Renal cortex interstitium (tissue), 11 donors: ENCODE measurements around the gene ULK4. TPM values are rescaled to one million over a fixed set of nuclear protein-coding genes. Genes with fewer than 3 reads are reported as not detected.
"Not testable (repeated sequence)": the region's sequence is repeated elsewhere in the genome, so short reads cannot be mapped to it uniquely, and the experiment has no call there.

Experiments used
- DNase-seq, 11 donors: peaks; one replicate each; pipeline ENCODE4 v3.0.0-alpha.2; 2013; ENCODE audit warnings: low read depth in 9 of 11, low spot score in 4 of 11; ENCODE audit errors: extremely low read depth in 1 of 11
- polyA plus RNA-seq, 3 donors: library from polyadenylated mRNA; unstranded; fragments of 120-200 nt; gene quantifications; one replicate each; pipeline ENCODE4 v1.2.1, GENCODE V29; 2013; ENCODE audit not compliant: insufficient read length in 3 of 3

The ULK4 gene
- polyA plus RNA-seq, 3 donors, result 4.1 to 6.1 (median 5.5) TPM

DNA sequence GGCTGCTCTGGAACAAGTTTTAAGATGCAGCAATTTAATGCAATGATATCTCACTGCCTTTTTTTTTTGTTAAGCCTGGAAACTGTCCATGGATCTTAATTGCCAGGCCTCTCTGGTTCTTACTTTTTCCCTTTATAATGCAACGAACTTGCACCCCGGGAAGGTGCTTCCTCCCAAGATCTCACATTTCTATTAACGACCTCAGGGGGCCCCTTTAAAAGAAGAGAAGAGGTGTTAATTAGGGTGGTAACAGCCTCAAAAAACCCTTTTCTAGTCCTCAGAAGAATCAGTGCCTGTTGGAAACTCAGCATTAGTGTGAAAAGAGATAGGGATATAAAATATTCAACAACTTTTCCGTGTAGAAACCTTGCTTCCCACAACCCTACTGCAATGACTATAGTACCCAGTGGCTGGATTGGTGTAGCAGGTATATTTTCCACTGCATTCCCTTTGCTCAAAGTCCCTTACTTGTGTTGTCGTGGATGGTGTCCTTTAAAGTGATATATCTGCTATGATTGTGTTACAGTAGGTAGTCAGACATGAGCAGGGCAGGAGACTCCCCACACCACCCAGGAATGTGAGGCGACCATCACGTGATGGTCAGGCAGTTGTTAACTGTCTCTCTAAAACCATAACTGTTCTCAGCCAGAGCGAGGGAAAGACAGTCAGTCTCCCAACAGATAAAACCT, 640.8 kb downstream of the ULK4 start:
- no peak for DNase-seq

- DNase-seq, result no peak
Observed at GRCh38 chr3:41318520-41318919, 643.4 kb downstream of the ULK4 start.

- no peak for DNase-seq
Observed at GRCh38 chr3:41317718-41318117, 644.2 kb downstream of the ULK4 start.

GRCh38 chr3:41317298-41317697, 644.6 kb downstream of the ULK4 start:
- DNase-seq, result no peak

DNA sequence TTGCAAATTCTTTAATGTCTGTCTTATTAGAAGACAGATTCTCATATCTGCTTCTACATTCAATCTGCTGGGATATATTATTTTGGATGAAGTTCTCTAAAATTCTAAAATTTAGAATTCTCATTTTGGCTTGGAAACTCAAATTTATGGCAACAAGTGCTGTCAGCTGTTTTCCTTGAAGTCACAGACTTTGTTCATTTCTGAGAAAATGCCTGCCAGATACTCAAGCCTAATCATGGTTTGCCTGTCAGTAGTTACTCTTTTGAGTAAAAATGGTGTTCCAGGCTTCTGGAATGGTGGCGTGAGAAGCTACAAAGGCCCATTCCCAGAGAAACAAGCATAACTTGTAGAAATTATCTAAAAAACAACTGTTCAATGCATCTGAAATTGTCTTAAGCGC, 646.8 kb downstream of the ULK4 start:
- no peak for DNase-seq

- no peak for DNase-seq
Observed at GRCh38 chr3:41308119-41308518, 653.8 kb downstream of the ULK4 start.

GRCh38 chr3:41307065-41307464, 654.8 kb downstream of the ULK4 start:
- no peak for DNase-seq

DNA sequence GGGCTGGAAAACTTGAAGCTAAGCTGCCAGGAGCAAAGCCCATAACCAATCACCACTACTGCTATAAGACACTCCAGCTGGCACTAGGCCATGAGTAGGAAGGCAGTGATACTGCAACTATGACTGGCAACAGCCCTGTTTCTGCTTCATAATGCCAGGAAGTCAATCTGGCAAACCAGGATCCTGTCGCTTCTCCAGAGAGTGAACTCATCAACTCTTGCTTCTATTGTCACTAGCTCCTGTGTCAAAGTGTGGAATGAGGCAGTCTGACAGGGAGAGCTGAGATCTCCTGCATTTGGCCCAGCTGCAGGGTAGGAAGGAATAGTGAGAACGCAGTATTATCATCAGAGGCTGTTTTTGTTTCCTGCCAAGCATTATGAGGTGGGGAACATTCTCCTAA, 657.3 kb downstream of the ULK4 start:
- DNase-seq, result no peak

- no peak for DNase-seq
Observed at GRCh38 chr3:41302295-41302694, 659.6 kb downstream of the ULK4 start.

DNA sequence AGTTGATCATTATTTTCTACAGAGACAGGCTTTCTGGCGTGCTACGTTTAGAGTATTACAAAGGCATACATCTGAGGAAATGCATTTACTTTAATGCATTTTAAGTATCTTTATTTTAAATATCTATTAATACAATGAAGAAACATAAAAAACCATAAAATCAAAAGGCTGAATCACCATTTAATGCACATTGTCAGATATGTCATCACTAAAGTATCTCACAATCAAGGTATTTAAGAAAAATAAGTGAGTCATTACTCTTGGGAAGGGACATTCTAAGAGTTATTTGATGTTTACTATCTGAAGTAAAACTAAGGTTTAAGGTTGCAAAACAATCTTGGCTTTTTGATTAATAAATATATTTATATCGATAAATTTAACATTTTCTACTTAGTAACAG, 660.4 kb downstream of the ULK4 start:
- no peak for DNase-seq

- no peak for DNase-seq
Observed at GRCh38 chr3:41299036-41299435, 662.9 kb downstream of the ULK4 start.

GRCh38 chr3:41297750-41298149, 664.2 kb downstream of the ULK4 start:
- DNase-seq, result no peak

DNA sequence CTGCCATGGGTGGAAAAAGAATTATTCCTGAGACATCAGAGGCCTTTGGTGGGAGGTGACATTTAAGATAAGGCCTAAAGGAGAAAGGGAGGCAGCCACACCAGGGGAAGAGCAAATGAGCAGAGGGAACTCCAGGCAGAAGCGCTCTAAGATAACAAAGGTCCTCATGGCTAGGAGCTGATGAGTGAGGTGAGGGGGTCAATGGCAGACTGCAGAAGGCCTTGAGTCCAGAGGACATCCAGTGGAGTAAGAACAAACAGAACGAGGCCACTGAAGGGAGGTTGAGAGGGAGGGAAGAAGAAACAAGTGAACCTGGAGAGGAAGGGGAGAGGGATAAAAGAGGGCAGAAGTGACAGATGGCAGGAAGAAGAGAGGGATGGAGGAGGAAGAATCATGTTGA, 665.3 kb downstream of the ULK4 start:
- DNase-seq, result no peak

GRCh38 chr3:41295740-41296139, 666.2 kb downstream of the ULK4 start:
- DNase-seq, result no peak

GRCh38 chr3:41293169-41293681, 668.7 kb downstream of the ULK4 start:
- DNase-seq, result no peak

- no peak for DNase-seq
Observed at GRCh38 chr3:41290736-41291135, 671.2 kb downstream of the ULK4 start.

- DNase-seq, result no peak
Observed at GRCh38 chr3:41290306-41290705, 671.6 kb downstream of the ULK4 start.

DNA sequence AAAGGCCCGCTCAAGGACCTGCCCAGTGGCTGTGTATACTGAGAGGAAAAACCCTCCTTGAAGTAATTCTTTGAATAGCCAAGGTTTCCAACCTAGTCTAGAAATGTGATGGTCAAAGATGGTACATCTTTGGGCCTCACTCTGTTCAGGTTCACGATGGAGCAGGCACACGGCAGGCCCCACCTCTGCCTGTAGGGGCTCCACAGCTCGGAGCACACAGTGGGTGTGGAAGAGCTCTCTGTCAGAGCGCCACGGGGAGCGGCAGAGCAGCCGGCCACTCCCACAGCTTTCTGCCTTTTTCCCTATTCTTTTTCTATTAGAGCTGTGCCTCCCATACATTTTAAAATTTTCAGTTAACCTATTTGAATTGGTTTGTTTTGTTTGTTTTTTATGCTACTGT, 673.1 kb downstream of the ULK4 start:
- no peak for DNase-seq

DNA sequence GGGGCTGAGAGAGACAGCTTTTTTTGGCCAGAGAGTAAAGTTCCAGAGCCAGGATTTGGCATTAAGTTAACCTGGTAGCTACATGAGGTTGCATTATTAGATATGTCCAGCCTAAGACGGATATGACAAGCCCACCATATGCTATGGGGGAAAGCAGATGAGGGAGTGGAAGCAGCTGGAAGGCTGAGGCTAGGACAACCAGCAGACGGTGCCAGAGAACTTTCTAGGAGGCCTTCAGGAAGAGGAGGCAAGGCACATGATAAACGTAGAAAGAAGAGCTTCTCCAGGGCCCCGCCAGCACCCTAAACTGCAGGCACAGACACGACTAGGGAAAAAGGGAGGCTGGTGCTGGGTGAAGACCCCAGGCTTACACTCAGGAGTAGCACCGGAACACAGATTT, 675.6 kb downstream of the ULK4 start:
- DNase-seq, result no peak

DNA sequence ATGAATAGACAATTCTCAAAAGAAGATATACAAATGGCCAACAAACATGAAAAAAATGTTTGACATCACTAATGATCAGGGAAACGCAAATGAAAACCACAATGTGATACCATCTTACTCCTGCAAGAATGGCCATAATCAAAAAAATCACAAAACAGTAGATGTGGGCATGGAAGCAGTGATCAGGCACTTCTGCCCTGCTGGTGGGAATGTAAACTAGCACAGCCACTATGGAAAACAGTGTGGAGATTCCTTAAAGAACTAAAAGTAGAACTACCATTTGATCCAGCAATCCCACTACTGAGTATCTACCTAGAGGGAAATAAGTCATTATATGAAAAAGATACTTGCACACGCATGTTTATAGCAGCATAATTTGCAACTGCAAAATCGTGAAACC, 677.0 kb downstream of the ULK4 start:
- DNase-seq, result not testable (repeated sequence)

GRCh38 chr3:41277790-41278465, 684.0 kb downstream of the ULK4 start:
- DNase-seq, result no peak
